LNCaP clone FGC (cell line): ENCODE results near the gene CDK10.
A peak's percentile ranks its signal among the peaks of the same experiment; 100 is the strongest.

Source experiments
- DNase-seq: peaks from one replicate; pipeline ENCODE4 v3.0.0-alpha.2; 2011; ENCODE audit warnings: low read depth
- H3K4me3 ChIP-seq: 2 replicates; pipeline ENCODE4 v1.5.1; 2011; ENCODE audit warnings: mild to moderate bottlenecking, low read depth, low read length, control low read depth
- TF ChIP-seq, protein P1 (sequence below): IDR thresholded peaks from 2 replicates; pipeline ENCODE4 v1.5.1; 2012; ENCODE audit warnings: mild to moderate bottlenecking; ENCODE audit not compliant: control insufficient read depth, insufficient read depth; ENCODE audit errors: extremely low read depth

The CDK10 gene

DNA sequence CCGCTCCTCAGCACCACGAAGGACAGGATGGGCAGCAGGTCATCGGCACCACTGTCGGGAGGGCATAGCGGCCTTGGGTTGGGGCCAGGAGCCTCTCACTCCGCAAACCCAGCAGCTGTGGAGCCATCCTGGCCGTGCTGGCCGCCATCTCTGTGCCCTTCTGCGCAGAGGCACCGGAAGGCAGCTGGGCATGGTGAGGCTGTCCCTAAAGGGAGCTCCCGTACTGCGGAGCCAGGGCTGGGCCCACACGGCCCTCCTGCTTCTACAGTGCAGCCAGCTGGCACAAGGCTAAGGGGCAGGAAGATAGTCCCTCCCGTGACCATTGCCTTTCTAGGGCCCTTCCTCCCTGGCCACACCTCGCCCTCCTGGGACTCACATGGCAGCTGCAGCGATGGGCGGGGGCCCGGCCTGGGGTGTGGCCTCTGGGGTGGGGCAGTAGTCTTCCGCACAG lies 22.0 kb downstream of the CDK10 start:
- H3K4me3 ChIP-seq = no peak overlapping the region
- TF ChIP-seq, protein P1, sequence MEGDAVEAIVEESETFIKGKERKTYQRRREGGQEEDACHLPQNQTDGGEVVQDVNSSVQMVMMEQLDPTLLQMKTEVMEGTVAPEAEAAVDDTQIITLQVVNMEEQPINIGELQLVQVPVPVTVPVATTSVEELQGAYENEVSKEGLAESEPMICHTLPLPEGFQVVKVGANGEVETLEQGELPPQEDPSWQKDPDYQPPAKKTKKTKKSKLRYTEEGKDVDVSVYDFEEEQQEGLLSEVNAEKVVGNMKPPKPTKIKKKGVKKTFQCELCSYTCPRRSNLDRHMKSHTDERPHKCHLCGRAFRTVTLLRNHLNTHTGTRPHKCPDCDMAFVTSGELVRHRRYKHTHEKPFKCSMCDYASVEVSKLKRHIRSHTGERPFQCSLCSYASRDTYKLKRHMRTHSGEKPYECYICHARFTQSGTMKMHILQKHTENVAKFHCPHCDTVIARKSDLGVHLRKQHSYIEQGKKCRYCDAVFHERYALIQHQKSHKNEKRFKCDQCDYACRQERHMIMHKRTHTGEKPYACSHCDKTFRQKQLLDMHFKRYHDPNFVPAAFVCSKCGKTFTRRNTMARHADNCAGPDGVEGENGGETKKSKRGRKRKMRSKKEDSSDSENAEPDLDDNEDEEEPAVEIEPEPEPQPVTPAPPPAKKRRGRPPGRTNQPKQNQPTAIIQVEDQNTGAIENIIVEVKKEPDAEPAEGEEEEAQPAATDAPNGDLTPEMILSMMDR = no peak
- DNase-seq = no peak

DNA sequence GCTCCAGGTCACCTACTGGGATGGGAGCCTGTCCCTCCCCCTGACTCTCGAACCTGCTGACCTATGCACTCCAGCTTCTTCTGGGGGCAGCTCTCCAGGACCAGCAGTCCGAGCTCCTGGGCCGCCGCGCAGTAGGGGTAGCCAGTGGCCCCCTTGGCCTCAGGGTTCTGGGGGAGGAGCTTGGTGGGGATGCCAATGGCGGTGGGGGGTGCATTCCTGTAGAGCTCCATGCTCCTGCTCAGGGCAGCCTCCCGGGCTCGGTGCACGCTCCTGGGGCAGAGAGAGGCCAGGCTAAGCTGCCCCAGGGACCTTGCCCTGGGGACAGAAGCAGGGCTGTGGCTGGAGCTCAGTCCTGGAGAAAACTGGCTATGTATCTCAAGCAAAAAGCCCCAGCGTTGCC lies 22.7 kb downstream of the CDK10 start:
- TF ChIP-seq, protein P1 = no peak
- no peak for DNase-seq
- H3K4me3 ChIP-seq = no peak overlapping the region

DNA sequence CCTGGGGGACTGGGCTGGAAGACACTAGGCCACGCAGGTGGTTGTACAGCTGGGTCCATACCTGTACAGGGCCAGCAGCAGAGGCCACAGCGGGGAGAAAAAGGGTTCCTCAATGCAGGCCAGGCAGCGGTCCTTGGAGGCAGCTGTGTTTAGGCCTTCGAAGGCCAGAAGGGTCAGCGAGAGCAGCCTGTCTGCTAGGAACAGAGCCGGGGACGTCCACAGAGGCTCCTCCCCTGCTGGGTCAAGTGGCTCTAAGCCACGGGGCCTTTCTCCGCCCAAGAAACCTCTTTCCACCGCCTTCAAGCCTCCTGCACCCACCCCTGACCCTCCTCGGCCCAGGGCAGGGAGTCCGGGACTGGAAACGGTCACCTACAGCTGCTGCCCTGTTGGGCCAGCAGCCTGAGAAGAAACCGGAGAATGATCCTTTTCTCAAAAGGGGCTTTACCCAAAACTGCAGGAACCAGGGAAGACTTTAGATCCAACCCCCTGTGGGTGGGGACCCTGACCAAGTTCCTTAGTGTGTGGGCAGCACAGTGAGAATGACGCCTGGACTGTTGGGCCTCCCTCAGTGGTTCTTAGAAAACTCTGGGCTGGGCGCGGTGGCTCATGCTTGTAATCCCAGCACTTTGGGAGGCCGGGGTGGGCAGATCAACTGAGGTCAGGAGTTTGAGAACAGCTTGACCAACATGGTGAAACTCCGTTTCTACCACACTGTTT lies 23.4 kb downstream of the CDK10 start:
- TF ChIP-seq, protein P1 = no peak
- H3K4me3 ChIP-seq = no peak overlapping the region
- no peak for DNase-seq

DNA sequence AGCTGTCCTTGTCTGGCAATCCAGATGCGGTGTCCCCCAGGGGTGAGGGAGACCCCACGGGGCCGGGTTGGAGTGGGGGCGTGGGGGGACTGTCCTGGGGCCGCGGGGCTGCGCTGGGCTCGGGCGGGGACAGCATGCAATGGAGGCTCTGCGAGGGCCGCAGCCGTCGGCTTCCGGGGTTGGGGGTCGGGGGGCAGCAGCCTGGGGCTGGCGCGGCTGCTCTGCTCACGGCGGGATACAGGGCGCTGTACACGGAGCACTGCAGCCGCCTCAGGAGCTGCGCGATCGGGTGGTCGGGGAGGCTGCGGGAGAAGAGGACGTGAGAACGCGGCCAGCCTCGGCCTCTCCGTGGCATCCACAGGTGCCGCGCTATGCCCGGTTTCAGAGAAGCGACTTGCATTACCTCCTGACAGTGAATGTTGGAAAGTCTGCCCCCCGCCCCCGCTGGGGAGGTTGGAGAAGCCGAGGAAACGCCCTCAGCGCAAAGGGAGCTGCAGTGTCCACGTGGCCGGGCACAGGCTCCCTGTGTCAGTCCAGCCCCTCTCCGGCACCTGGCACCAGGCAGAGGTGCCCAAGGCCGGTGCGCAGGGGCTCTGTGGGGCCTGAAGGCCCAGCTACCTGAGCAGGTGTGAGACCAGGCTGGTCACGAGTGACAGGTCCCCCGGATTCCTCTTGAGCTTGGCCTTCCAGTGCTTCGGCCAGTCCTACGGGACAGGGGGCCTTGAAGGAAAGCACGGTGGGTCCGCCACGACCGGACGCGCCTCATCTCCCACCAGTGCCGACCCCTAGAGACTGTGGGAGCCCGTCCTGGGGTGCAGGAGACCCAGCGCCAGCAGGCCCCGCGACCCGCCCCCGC lies 24.4 kb downstream of the CDK10 start:
- H3K4me3 ChIP-seq = no peak overlapping the region; the same call in 1 of the 2 replicates
- no peak for DNase-seq
- TF ChIP-seq, protein P1 = no peak

DNA sequence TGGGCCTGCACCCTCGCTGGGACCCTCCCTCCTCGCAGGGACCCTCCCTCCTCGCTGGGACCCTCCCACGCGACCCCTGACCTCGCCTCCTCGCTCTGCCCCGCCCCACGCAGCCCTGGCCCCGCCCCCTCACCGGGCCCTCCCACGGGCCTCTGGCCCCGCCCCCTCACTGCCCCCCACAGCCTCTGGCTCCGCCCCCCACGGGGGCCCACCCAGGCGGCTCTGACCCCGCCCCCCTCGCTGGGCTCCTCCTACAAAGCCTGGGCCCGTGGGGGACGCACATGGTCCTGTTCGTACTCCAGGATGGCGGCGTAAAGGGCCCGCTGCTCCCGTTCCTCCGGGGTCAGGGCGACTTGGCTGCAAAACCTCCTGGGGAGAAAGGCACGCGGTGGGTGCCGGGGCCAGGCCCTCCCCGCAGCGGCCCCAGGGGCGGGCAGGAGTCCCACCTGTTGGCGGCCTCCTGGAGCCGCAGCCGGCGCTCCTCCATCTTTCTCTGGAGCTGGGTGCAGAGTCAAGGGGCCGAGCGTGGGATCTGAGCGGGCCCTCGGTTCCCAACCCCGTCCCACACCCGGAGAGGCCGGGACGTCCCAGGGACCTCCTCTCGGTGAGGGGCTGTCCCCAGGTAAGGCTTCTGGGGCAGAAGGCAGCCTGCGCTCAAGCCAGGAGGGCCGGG lies 25.2 kb downstream of the CDK10 start:
- TF ChIP-seq, protein P1 = no peak
- H3K4me3 ChIP-seq = peak overlapping the region; percentile 89
- DNase-seq = no peak

DNA sequence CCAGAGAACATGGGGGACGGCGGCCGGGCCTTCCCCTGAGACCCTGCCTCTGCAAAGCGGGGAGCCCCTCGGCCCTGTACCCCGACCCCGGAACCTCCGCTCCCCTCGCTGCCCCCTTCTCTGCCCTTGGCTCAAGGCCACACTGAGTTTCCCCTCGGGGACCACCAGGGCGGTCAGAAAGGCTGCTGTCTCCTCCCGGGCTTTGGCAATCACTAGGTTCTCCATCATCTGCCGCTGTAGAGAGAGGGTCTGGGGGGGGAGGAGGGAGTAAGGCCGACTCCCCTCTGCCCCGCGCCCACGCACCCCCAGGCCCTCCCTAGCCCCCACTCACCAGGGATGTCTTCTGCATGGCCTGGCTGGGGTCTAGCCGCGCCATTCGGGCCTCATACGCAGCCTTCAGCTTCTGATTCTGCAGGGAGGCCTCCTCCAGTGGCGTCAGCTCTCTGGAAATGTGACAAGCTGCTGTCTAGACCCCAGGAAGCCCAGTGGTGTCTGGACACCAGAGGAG lies 25.8 kb downstream of the CDK10 start:
- TF ChIP-seq, protein P1 = no peak
- no peak for DNase-seq
- H3K4me3 ChIP-seq = peak overlapping the region; percentile 89
